ENCODE results near the gene AMIGO1.

Gene AMIGO1

GRCh38 chr1:109484519-109484975, 25.0 kb downstream of the AMIGO1 start:
- H3K36me3 ChIP-seq (replicated peaks; ENCODE audit: low read depth, low read length) = no peaks in the 10 kb centered on the region
- H3K9ac ChIP-seq (ENCODE audit: low read length) = peak overlapping the region; percentile 90
- peak overlapping the region; percentile 99 for H3K4me2 ChIP-seq (ENCODE audit: low read length)
- TF ChIP-seq CTCF (IDR thresholded peaks at IDR 0.05; ENCODE audit: low read depth, low read length) = no peak
- TF ChIP-seq EZH2phosphoT487 (IDR thresholded peaks at IDR 0.05; ENCODE audit: low read depth) = no peak
- no peaks in the 10 kb centered on the region for H4K20me1 ChIP-seq (ENCODE audit: insufficient read depth, low read length)
- H2AFZ ChIP-seq (ENCODE audit: low read depth, low read length) = peak overlapping the region; percentile 71
- H3K4me3 ChIP-seq (ENCODE audit: low read length) = peak overlapping the region; percentile 98
- H3K27me3 ChIP-seq (ENCODE audit: low read depth, low read length) = no peaks in the 10 kb centered on the region
- peaks cover 9% of the 10 kb centered on the region for H3K79me2 ChIP-seq (ENCODE audit: low read length)
- H3K27ac ChIP-seq (ENCODE audit: low read length) = peak overlapping the region; percentile 76
- H3K4me1 ChIP-seq (ENCODE audit: low read length) = peaks cover 15% of the 10 kb centered on the region
- H3K9me3 ChIP-seq (ENCODE audit: insufficient read depth, low read length) = no peaks in the 10 kb centered on the region

- TF ChIP-seq EZH2phosphoT487 (IDR thresholded peaks at IDR 0.05; ENCODE audit: low read depth) = no peak
- TF ChIP-seq CTCF (IDR thresholded peaks at IDR 0.05; ENCODE audit: low read depth, low read length) = no peak
- H4K20me1 ChIP-seq (ENCODE audit: insufficient read depth, low read length) = no peaks in the 10 kb centered on the region
- H3K79me2 ChIP-seq (ENCODE audit: low read length) = peaks cover 9% of the 10 kb centered on the region
- peak within 1 kb of the TSS; percentile 90 for H3K9ac ChIP-seq (ENCODE audit: low read length)
- peak within 1 kb of the TSS; percentile 76 for H3K27ac ChIP-seq (ENCODE audit: low read length)
- peaks cover 15% of the 10 kb centered on the region for H3K4me1 ChIP-seq (ENCODE audit: low read length)
- peak within 1 kb of the TSS; percentile 98 for H3K4me3 ChIP-seq (ENCODE audit: low read length)
- peak within 1 kb of the TSS; percentile 94 for H2AFZ ChIP-seq (ENCODE audit: low read depth, low read length)
- no peaks in the 10 kb centered on the region for H3K27me3 ChIP-seq (ENCODE audit: low read depth, low read length)
- H3K36me3 ChIP-seq (replicated peaks; ENCODE audit: low read depth, low read length) = no peaks in the 10 kb centered on the region
- H3K4me2 ChIP-seq (ENCODE audit: low read length) = peak within 1 kb of the TSS; percentile 99
- H3K9me3 ChIP-seq (ENCODE audit: insufficient read depth, low read length) = no peaks in the 10 kb centered on the region
Observed at GRCh38 chr1:109483672-109484518, 25.6 kb downstream of the AMIGO1 start, which contains the start of gene ATXN7L2. Gene ATXN7L2 (plus strand): TSS chr1:109483905. CDS start chr1:109483954, 49 bp downstream.

GRCh38 chr1:109482791-109483671, 26.5 kb downstream of the AMIGO1 start:
- Histone ChIP-seq H3K79me2 (ENCODE audit: low read length) (peaks cover 9% of the 10 kb centered on the region), H3K4me3 (ENCODE audit: low read length) (peak overlapping the region; percentile 83), H3K36me3 (replicated peaks; ENCODE audit: low read depth, low read length) (no peaks in the 10 kb centered on the region), H3K9ac (ENCODE audit: low read length) (peak overlapping the region; percentile 55), H3K4me1 (ENCODE audit: low read length) (peaks cover 15% of the 10 kb centered on the region), H4K20me1 (ENCODE audit: insufficient read depth, low read length) (no peaks in the 10 kb centered on the region), H3K4me2 (ENCODE audit: low read length) (peak overlapping the region; percentile 79), H3K27ac (ENCODE audit: low read length) (no peak overlapping the region), H3K27me3 (ENCODE audit: low read depth, low read length) (no peaks in the 10 kb centered on the region), H3K9me3 (ENCODE audit: insufficient read depth, low read length) (no peaks in the 10 kb centered on the region), H2AFZ (ENCODE audit: low read depth, low read length) (peak overlapping the region; percentile 94)
- TF ChIP-seq CTCF (IDR thresholded peaks at IDR 0.05; ENCODE audit: low read depth, low read length) = peak; percentile 24; the same call in 1 of the 2 replicates
- TF ChIP-seq EZH2phosphoT487 (IDR thresholded peaks at IDR 0.05; ENCODE audit: low read depth) = no peak
